A673 (cell line): ENCODE results near the gene FAM222B. TPM values are rescaled to one million over a fixed set of nuclear protein-coding genes. Genes with fewer than 3 reads are reported as not detected.

ENCODE experiments used
- BruUV-seq: library from RNA; stranded (reverse); fragments of 400-500 nt; replicated peaks from 2 replicates; lab custom pipeline; 2021; lab: Mats Ljungman, UMichigan
- CTCF ChIA-PET: fragments of 300-600 bp; sonication (Branson Sonifier 250); formaldehyde crosslinking; loops from one replicate; lab custom pipeline; 2022; ENCODE audit warnings: antibody characterized with exemption; lab: Charles Lee
- POLR2A ChIA-PET: fragments of 300-600 bp; sonication (Branson Sonifier 250); formaldehyde crosslinking; loops from one replicate; lab custom pipeline; 2022; ENCODE audit warnings: antibody characterized with exemption; ENCODE audit not compliant: low non-redundant PET; lab: Charles Lee
- DNase-seq: peaks from one replicate; pipeline ENCODE4 v3.0.0-alpha.2; 2015; ENCODE audit warnings: low spot score
- H3K27ac ChIP-seq: fragments of 200-600 bp; sonication (generic); 2 replicates; pipeline ENCODE4 v1.5.1; 2016; ENCODE audit warnings: mixed run types, low read depth, mild to moderate bottlenecking, mixed read lengths, antibody characterized with exemption, low read length; ENCODE audit not compliant: poor library complexity, severe bottlenecking
- H3K27me3 ChIP-seq: fragments of 200-600 bp; sonication (generic); replicated peaks from 2 replicates; pipeline ENCODE4 v1.6.1; 2017; ENCODE audit warnings: mixed run types, low read depth, mild to moderate bottlenecking, mixed read lengths, antibody characterized with exemption, low read length; ENCODE audit not compliant: insufficient read depth, poor library complexity
- H3K36me3 ChIP-seq: fragments of 200-600 bp; sonication (generic); 2 replicates; pipeline ENCODE4 v1.6.1; 2016; ENCODE audit warnings: mixed run types, mild to moderate bottlenecking, mixed read lengths, antibody characterized with exemption, low read length; ENCODE audit not compliant: insufficient read depth, poor library complexity, severe bottlenecking
- H3K4me1 ChIP-seq: fragments of 200-600 bp; sonication (generic); 2 replicates; pipeline ENCODE4 v1.6.1; 2017; ENCODE audit warnings: mixed run types, mild to moderate bottlenecking, mixed read lengths, antibody characterized with exemption, low read length; ENCODE audit not compliant: insufficient read depth, poor library complexity, severe bottlenecking
- H3K4me3 ChIP-seq: fragments of 200-600 bp; sonication (generic); 2 replicates; pipeline ENCODE4 v1.5.1; 2016; ENCODE audit warnings: low read depth, mixed run types, mild to moderate bottlenecking, mixed read lengths, low read length; ENCODE audit not compliant: poor library complexity, severe bottlenecking
- H3K9me3 ChIP-seq: fragments of 200-600 bp; sonication (generic); 2 replicates; pipeline ENCODE4 v1.6.1; 2016; ENCODE audit warnings: mixed run types, low read depth, mild to moderate bottlenecking, mixed read lengths, antibody characterized with exemption, low read length; ENCODE audit not compliant: poor library complexity, severe bottlenecking
- CTCF ChIP-seq: fragments of 300-800, 200-600 bp; sonication (generic); conservative IDR thresholded peaks from 2 replicates; pipeline ENCODE4 v1.5.1; 2017; ENCODE audit warnings: low read depth, mild to moderate bottlenecking, antibody characterized with exemption, low read length, moderate library complexity, mixed read lengths
- EZH2 ChIP-seq: fragments of 200-600 bp; sonication (generic); IDR thresholded peaks from 2 replicates; pipeline ENCODE4 v1.6.1; 2017; ENCODE audit warnings: borderline replicate concordance, low read depth, mild to moderate bottlenecking, mixed read lengths, antibody characterized with exemption, low read length; ENCODE audit not compliant: poor library complexity, severe bottlenecking
- intact Hi-C: fragments of 100-400 bp; cut with micrococcal nuclease; formaldehyde crosslinking; loops from one replicate; pipeline ENCODE4 v1.10.0; 2022; ENCODE audit not compliant: unreplicated experiment
- total RNA-seq: library from RNA; stranded (reverse); gene quantifications from 2 replicates; pipeline ENCODE4 v1.2.3, GENCODE V29; 2021

The FAM222B gene
- total RNA-seq, 1 experiment from 2014 or later: 27.3 TPM

- intact Hi-C loops: loop anchor here (5.0 to 10.0 kb wide), 2 partner anchors 43 to 60 kb away; partner anchors contain the start of gene FLOT2
- POLR2A ChIA-PET: no interaction called here
Measured at GRCh38 chr17:28854457-28855335, 12.1 kb upstream of the FAM222B start, which contains the start of gene ERAL1. Gene ERAL1, plus strand, starts transcription at chr17:28855016. Its CDS starts 19 bp downstream, at chr17:28855035.

GRCh38 chr17:28853295-28853694 lies 10.7 kb upstream of the FAM222B start:
- H3K4me1 ChIP-seq: peaks cover 3% of the 10 kb centered on the region
- no peaks in the 10 kb centered on the region for H3K9me3 ChIP-seq
- no peak for TF ChIP-seq CTCF
- no peak for TF ChIP-seq EZH2
- no peak overlapping the region for H3K27ac ChIP-seq
- peaks cover 7% of the 10 kb centered on the region for H3K36me3 ChIP-seq
- POLR2A ChIA-PET: no interaction called here
- H3K27me3 ChIP-seq: no peaks in the 10 kb centered on the region
- no TSS peak for BruUV-seq
- H3K4me3 ChIP-seq: no peak overlapping the region
- CTCF ChIA-PET: no interaction called here
- intact Hi-C loops: loop anchor here (5.0 to 10.0 kb wide), 2 partner anchors 44 to 58 kb away; partner anchors contain the start of gene FLOT2
- no peak for DNase-seq

More at GRCh38 chr17:28854457-28855335, 12.1 kb upstream of the FAM222B start, which contains the start of gene ERAL1:
- Histone ChIP-seq H3K4me1 (peaks cover 3% of the 10 kb centered on the region), H3K27ac (peak within 1 kb of the TSS; percentile 78), H3K27me3 (no peaks in the 10 kb centered on the region), H3K36me3 (peaks cover 16% of the 10 kb centered on the region), H3K4me3 (peak within 1 kb of the TSS; percentile 75), H3K9me3 (no peaks in the 10 kb centered on the region)
- no peak for TF ChIP-seq EZH2
- TF ChIP-seq CTCF: no peak
- BruUV-seq: TSS peak; percentile 96
- DNase-seq: peak; percentile 94
- CTCF ChIA-PET: interaction anchor here (0.6 kb wide), 1 partner anchor 184 kb away, joined by 4 read pairs; no protein-coding TSS in a partner anchor

GRCh38 chr17:28849281-28849680 lies 6.7 kb upstream of the FAM222B start:
- H3K27ac ChIP-seq: no peak overlapping the region
- H3K4me1 ChIP-seq: peaks cover under 1% of the 10 kb centered on the region
- no peak overlapping the region for H3K4me3 ChIP-seq
- intact Hi-C loops: no loop called here
- H3K27me3 ChIP-seq: no peaks in the 10 kb centered on the region
- peak; percentile 63 for DNase-seq
- TF ChIP-seq EZH2 (no peak), CTCF (peak; percentile 43)
- H3K9me3 ChIP-seq: no peaks in the 10 kb centered on the region
- ChIA-PET CTCF (interaction anchor here (0.6 to 1.1 kb wide), 5 partner anchors 47 to 268 kb away, joined by 3 to 11 read pairs (median 4); partner anchors contain the start of gene DHRS13), POLR2A (no interaction called here)
- no TSS peak for BruUV-seq
- no peaks in the 10 kb centered on the region for H3K36me3 ChIP-seq
